ENCODE measurements around the gene GUCY1A1.

DNA sequence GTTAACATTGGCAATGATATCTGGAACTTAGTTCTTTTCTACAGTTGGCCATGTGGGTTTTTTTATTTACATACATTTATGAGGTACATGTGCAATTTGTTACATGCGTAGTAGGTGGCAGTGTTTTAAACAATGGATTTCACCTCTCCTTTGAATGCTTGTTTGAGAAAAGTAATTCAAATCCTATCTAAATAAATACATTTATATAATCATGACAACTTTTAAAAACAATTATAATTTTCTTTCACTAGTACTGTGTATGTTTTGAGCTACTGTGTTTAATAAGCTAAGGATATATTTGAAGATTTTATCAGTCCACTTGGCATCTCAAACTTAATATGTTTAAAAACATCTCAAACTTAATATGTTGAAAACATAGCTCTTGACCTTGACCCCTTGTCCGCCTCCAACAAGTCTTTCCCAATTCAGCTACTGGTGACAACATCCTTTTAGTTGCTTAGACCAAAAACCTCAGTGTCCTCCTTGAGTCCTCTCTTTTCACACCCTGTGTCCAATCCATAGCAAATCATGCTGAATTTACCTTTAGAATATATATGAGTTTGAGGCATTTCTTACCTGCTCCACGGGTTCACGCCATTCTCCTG lies 106.7 kb downstream of the GUCY1A1 start:
- no peak for TF ChIP-seq POLR2A (IDR thresholded peaks at IDR 0.05; ENCODE audit: low read length)
- no peak for TF ChIP-seq GATA1 (IDR thresholded peaks at IDR 0.05; ENCODE audit: low read depth, low read length)
